B cell (primary cell): Measurements from ENCODE around the gene FHDC1. TPM values are rescaled to one million over a fixed set of nuclear protein-coding genes. Genes with fewer than 3 reads are reported as not detected.

Source experiments
- ATAC-seq: fragments of 200-7000 bp; cut with Tn5 transposase; one replicate; pipeline ENCODE4 v1.10.0; 2021; ENCODE audit warnings: low read depth, mild to moderate bottlenecking, moderate number of reproducible peaks, moderate library complexity
- CTCF ChIA-PET: fragments of 350-600 bp; sonication (Branson Sonifier 250); formaldehyde crosslinking; loops from one replicate; lab custom pipeline; 2021; ENCODE audit warnings: antibody characterized with exemption, inconsistent platforms; lab: Charles Lee
- POLR2A ChIA-PET: fragments of 350-600 bp; sonication (Branson Sonifier 250); formaldehyde crosslinking; loops from one replicate; lab custom pipeline; 2021; ENCODE audit warnings: antibody characterized with exemption; lab: Charles Lee
- DNase-seq: peaks from one replicate; pipeline ENCODE4 v3.0.0; 2013
- H2AFZ ChIP-seq: 2 replicates; pipeline ENCODE4 v1.6.1; 2012; ENCODE audit warnings: mild to moderate bottlenecking, low read depth, low read length; ENCODE audit not compliant: insufficient read depth, poor library complexity, severe bottlenecking
- H3K27ac ChIP-seq, 2 donors: 1 replicate in 1 of 2; 2 replicates in 1 of 2; pipeline ENCODE4 v1.5.1; 2012 to 2013; ENCODE audit warnings: low read length in 2 of 2, mild to moderate bottlenecking in 2 of 2, moderate library complexity in 1 of 2
- H3K27me3 ChIP-seq, 4 experiments: fragments of 200-600 bp in 1 of 4; sonication (generic) in 1 of 4; replicated peaks in 1 of 4; 1 replicate in 2 of 4; 2 replicates in 2 of 4; pipeline versions ENCODE4 v1.6.1 to v1.7.0; 2013 to 2016; ENCODE audit warnings: low read length in 3 of 4, mild to moderate bottlenecking in 2 of 4, mixed read lengths in 1 of 4, moderate library complexity in 1 of 4; ENCODE audit not compliant: insufficient read depth in 4 of 4, control insufficient read depth in 3 of 4; ENCODE audit errors: control extremely low read depth in 1 of 4
- H3K36me3 ChIP-seq, 2 experiments: replicated peaks in 1 of 2; 1 replicate in 1 of 2; 2 replicates in 1 of 2; pipeline versions ENCODE4 v1.6.1 to v1.7.1; 2013; ENCODE audit warnings: low read length in 1 of 2; ENCODE audit not compliant: insufficient read depth in 2 of 2, control insufficient read depth in 1 of 2; ENCODE audit errors: control extremely low read depth in 1 of 2, extremely low read depth in 1 of 2
- H3K4me1 ChIP-seq, 2 donors: fragments of 200-600 bp in 1 of 2; sonication (generic) in 1 of 2; 1 replicate in 1 of 2; 2 replicates in 1 of 2; pipeline versions ENCODE4 v1.5.1 to v1.6.1; 2013 to 2017; ENCODE audit warnings: low read length in 2 of 2; ENCODE audit not compliant: control insufficient read depth in 2 of 2, insufficient read depth in 2 of 2
- H3K4me2 ChIP-seq: replicated peaks from 2 replicates; pipeline ENCODE3; 2012; ENCODE audit warnings: mild to moderate bottlenecking, low read depth, low read length; ENCODE audit not compliant: poor library complexity, severe bottlenecking
- H3K4me3 ChIP-seq, 5 experiments: fragments of 200-600 bp in 1 of 5; sonication (generic) in 1 of 5; 1 replicate in 3 of 5; 2 replicates in 2 of 5; pipeline versions ENCODE4 v1.5.1 to v1.7.0; 2011 to 2016; ENCODE audit warnings: low read length in 4 of 5, mild to moderate bottlenecking in 4 of 5, low read depth in 2 of 5, control low read depth in 1 of 5, moderate library complexity in 1 of 5; ENCODE audit not compliant: insufficient read depth in 1 of 5; ENCODE audit errors: control extremely low read depth in 1 of 5, extremely low read depth in 1 of 5
- H3K79me2 ChIP-seq: fragments of 200-600 bp; sonication (generic); one replicate; pipeline ENCODE4 v1.6.0; 2016; ENCODE audit warnings: low read length; ENCODE audit not compliant: control insufficient read depth, insufficient read depth
- H3K9ac ChIP-seq: fragments of 200-600 bp; sonication (generic); 2 replicates; pipeline ENCODE4 v1.6.1; 2017; ENCODE audit warnings: mild to moderate bottlenecking, low read length, moderate library complexity
- H3K9me3 ChIP-seq, 3 donors: one replicate each; pipeline versions ENCODE4 v1.6.1 to v1.7.1; 2013; ENCODE audit warnings: low read length in 2 of 3; ENCODE audit not compliant: control insufficient read depth in 2 of 3, insufficient read depth in 1 of 3; ENCODE audit errors: control extremely low read depth in 1 of 3
- H4K20me1 ChIP-seq: 2 replicates; pipeline ENCODE4 v1.6.0; 2012; ENCODE audit warnings: mild to moderate bottlenecking, low read length; ENCODE audit not compliant: insufficient read depth, control insufficient read depth, poor library complexity, severe bottlenecking
- H3K27ac Mint-ChIP-seq: one replicate; pipeline ENCODE4 v1.8.0; 2021; ENCODE audit warnings: mixed read lengths
- H3K27me3 Mint-ChIP-seq: one replicate; pipeline ENCODE4 v1.8.0; 2021; ENCODE audit warnings: mixed read lengths
- H3K4me1 Mint-ChIP-seq: one replicate; pipeline ENCODE4 v1.8.0; 2021; ENCODE audit warnings: mixed read lengths
- H3K4me3 Mint-ChIP-seq: one replicate; pipeline ENCODE4 v1.8.0; 2021; ENCODE audit warnings: mixed read lengths
- H3K9me3 Mint-ChIP-seq: one replicate; pipeline ENCODE4 v1.8.0; 2022; ENCODE audit warnings: mixed read lengths; ENCODE audit not compliant: insufficient read depth
- EZH2 ChIP-seq: IDR thresholded peaks from 2 replicates; pipeline ENCODE4 v1.6.1; 2012; ENCODE audit warnings: borderline replicate concordance, low read depth, mild to moderate bottlenecking, moderate library complexity, low read length; ENCODE audit not compliant: insufficient read depth, poor library complexity, severe bottlenecking
- WGBS: methylation state at CpG from one replicate; pipeline ENCODE4 v1.1.5; 2013; ENCODE audit warnings: missing lambda C conversion rate; ENCODE audit not compliant: insufficient coverage; 5-methylcytosine and 5-hydroxymethylcytosine counted together
- intact Hi-C: fragments of 100-400 bp; cut with micrococcal nuclease; formaldehyde crosslinking; loops from one replicate; pipeline ENCODE4 v1.10.0; 2022
- polyA plus RNA-seq: library from polyadenylated mRNA; depleted of rRNA; stranded (reverse); fragments of >200 nt; gene quantifications from 2 replicates; pipeline ENCODE4 v1.2.3, GENCODE V29; 2012
- total RNA-seq, 2 donors: library from RNA; stranded (reverse); fragments of 120-200 nt in 1 of 2; gene quantifications; 1 replicate in 1 of 2; 2 replicates in 1 of 2; pipeline versions ENCODE4 v1.2.3 to v1.2.4, GENCODE V29; 2013 to 2022
- TF ChIP-seq, protein P1 (sequence below): fragments of 200-600 bp; IDR thresholded peaks from one replicate; pipeline ENCODE4 v1.8.0; 2022; ENCODE audit warnings: antibody characterized with exemption, mild to moderate bottlenecking

Gene FHDC1
- total and polyA plus RNA-seq, 2 donors (not counting 1 experiment from before 2014, with no cell fraction given), result 0.13 to 0.57 TPM

DNA sequence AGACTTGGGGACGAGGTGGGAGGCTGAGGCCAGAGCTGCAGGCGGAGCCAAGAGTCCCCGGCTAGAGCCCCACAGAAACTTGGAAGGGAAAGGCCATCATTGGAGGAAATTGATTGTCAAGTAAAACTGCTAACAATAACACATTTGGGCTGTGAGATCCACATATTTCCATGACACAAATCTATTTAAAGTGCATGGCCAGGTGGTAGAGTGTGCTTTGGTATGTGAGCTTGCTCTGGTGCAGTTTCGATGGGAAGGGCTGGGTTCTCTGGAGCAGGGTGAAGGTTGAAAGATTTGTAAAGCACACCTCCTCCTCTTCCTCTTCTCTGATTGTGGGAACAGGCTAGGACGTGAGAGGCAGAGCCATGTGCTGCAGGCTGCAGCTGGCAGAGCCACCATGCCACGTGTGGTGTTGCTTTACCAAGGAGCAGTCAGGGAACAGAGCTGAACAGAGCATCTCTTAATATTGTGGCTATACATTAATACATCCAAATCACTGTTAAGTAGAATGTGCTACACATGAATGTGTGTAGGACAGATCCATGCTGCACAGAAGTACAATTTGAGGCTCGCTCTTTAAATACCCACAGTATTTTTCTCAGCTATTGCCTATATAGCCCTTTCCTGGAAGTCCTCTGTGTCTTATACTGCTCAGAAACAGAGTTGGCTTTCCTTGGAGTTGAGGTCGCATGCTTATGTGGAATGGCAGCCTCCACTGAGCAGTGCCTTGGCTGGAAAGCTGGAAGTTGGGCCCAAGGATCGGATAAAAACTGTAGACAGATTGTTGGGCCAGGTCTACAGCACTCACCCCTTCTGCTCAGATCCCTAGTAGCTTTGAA lies 37.7 kb downstream of the FHDC1 start:
- Histone ChIP-seq H3K9me3 (no peaks in the 10 kb centered on the region), H3K4me2 (no peak overlapping the region), H3K27ac (no peak overlapping the region), H3K27me3 (no peaks in the 10 kb centered on the region), H3K36me3 (no peaks in the 10 kb centered on the region), H3K4me3 (no peak overlapping the region), H3K79me2 (no peaks in the 10 kb centered on the region), H3K9ac (no peak overlapping the region), H3K4me1 (no peaks in the 10 kb centered on the region), H2AFZ (no peak overlapping the region), H4K20me1 (no peaks in the 10 kb centered on the region)
- no peak for TF ChIP-seq EZH2
- TF ChIP-seq, protein P1, sequence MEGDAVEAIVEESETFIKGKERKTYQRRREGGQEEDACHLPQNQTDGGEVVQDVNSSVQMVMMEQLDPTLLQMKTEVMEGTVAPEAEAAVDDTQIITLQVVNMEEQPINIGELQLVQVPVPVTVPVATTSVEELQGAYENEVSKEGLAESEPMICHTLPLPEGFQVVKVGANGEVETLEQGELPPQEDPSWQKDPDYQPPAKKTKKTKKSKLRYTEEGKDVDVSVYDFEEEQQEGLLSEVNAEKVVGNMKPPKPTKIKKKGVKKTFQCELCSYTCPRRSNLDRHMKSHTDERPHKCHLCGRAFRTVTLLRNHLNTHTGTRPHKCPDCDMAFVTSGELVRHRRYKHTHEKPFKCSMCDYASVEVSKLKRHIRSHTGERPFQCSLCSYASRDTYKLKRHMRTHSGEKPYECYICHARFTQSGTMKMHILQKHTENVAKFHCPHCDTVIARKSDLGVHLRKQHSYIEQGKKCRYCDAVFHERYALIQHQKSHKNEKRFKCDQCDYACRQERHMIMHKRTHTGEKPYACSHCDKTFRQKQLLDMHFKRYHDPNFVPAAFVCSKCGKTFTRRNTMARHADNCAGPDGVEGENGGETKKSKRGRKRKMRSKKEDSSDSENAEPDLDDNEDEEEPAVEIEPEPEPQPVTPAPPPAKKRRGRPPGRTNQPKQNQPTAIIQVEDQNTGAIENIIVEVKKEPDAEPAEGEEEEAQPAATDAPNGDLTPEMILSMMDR, result no peak
- ChIA-PET CTCF (no interaction called here), POLR2A (interaction anchor here (0.6 kb wide), 1 partner anchor 362 kb away, joined by 4 read pairs; no protein-coding TSS in a partner anchor)
- WGBS, result 89% methylated on average over 5 of the region's 9 CpGs
- ATAC-seq (no peak), DNase-seq (no peak)
- no peaks in the 10 kb centered on the region for H3K4me1 Mint-ChIP-seq
- H3K27me3 Mint-ChIP-seq, result no peaks in the 10 kb centered on the region
- H3K9me3 Mint-ChIP-seq, result no peaks in the 10 kb centered on the region
- H3K4me3 Mint-ChIP-seq, result no peak overlapping the region
- no peak overlapping the region for H3K27ac Mint-ChIP-seq
- intact Hi-C loops, result no loop called here
